ENCODE measurements around the gene SWAP70. TPM values are rescaled to one million over a fixed set of nuclear protein-coding genes. Genes with fewer than 3 reads are reported as not detected.

SWAP70 gene
- total and polyA plus RNA-seq, 2 of the 8 experiments (the other 6 are each of a cell fraction or from before 2014, with no cell fraction given) = 14.8 to 37.5 TPM

GRCh38 chr11:9750551-9750950 is 86.7 kb downstream of the SWAP70 start (continued):
- TF ChIP-seq CHD7 (IDR thresholded peaks at IDR 0.05; ENCODE audit: insufficient replicate concordance, low read length) = no peak
- no peak for TF ChIP-seq TEAD4 (IDR thresholded peaks at IDR 0.05; ENCODE audit: low read depth, low read length)
- TF ChIP-seq YY1 (IDR thresholded peaks at IDR 0.05; ENCODE audit: low read depth, low read length) = no peak
- TF ChIP-seq BRCA1 (IDR thresholded peaks at IDR 0.05; ENCODE audit: low read depth, low read length) = no peak
- no peak for TF ChIP-seq POLR2AphosphoS5 (IDR thresholded peaks at IDR 0.05; ENCODE audit: low read depth, low read length)
- TF ChIP-seq SIN3A (conservative IDR thresholded peaks at IDR 0.05 in 1 of 2, IDR thresholded peaks at IDR 0.05 in 1 of 2; ENCODE audit: low read depth in 1 of 2, low read length in 2 of 2) = no peak
- TF ChIP-seq SRF (IDR thresholded peaks at IDR 0.05; ENCODE audit: low read depth, low read length) = no peak
